ENCODE results near the gene PDCD2L.

GRCh38 chr19:34404109-34404909 lies at the start of gene PDCD2L:
- TF ChIP-seq CTCF (IDR thresholded peaks at IDR 0.05; ENCODE audit: low read length): no peak
- TF ChIP-seq EZH2 (IDR thresholded peaks at IDR 0.05; ENCODE audit: borderline replicate concordance, low read length): no peak
